Neural cell (in vitro differentiated cells): Measurements from ENCODE around the gene CLDN15. TPM values are rescaled to one million over a fixed set of nuclear protein-coding genes. Genes with fewer than 3 reads are reported as not detected.

Experiments used
- H2AFZ ChIP-seq: fragments of 200-600, 300-800 bp; sonication (generic), shearing (Covaris generic); 2 replicates; pipeline ENCODE4 v1.6.0; 2014; ENCODE audit warnings: low read depth, mild to moderate bottlenecking, antibody characterized with exemption, low read length, moderate library complexity
- H3F3A ChIP-seq: fragments of 200-600 bp; shearing (Covaris generic); 2 replicates; pipeline ENCODE4 v1.6.1; 2016; ENCODE audit warnings: mild to moderate bottlenecking, moderate library complexity, mixed read lengths, antibody characterized with exemption, low read length; ENCODE audit not compliant: insufficient read depth, poor library complexity, severe bottlenecking
- H3K27ac ChIP-seq: fragments of 200-600, 300-800 bp; sonication (generic), shearing (Covaris generic); 2 replicates; pipeline ENCODE4 v1.5.1; 2014; ENCODE audit warnings: mild to moderate bottlenecking, low read length, moderate library complexity
- H3K27me3 ChIP-seq: fragments of 300-800, 200-600 bp; sonication (generic), shearing (Covaris generic); 2 replicates; pipeline ENCODE4 v1.6.0; 2014; ENCODE audit warnings: mild to moderate bottlenecking, low read depth, low read length, moderate library complexity; ENCODE audit not compliant: insufficient read depth
- H3K36me3 ChIP-seq: fragments of 300-800, 200-600 bp; sonication (generic), shearing (Covaris generic); 2 replicates; pipeline ENCODE4 v1.5.1; 2014; ENCODE audit warnings: mild to moderate bottlenecking, antibody characterized with exemption, low read length, moderate library complexity; ENCODE audit not compliant: insufficient read depth
- H3K4me2 ChIP-seq: fragments of 300-800, 200-600 bp; sonication (generic), shearing (Covaris generic); 2 replicates; pipeline ENCODE4 v1.6.0; 2014; ENCODE audit warnings: mild to moderate bottlenecking, low read length
- H3K4me3 ChIP-seq: fragments of 300-800, 200-600 bp; sonication (generic), shearing (Covaris generic); 2 replicates; pipeline ENCODE4 v1.5.1; 2014; ENCODE audit warnings: mild to moderate bottlenecking, low read length, moderate library complexity
- H3K79me2 ChIP-seq: fragments of 200-600 bp; shearing (Covaris generic); replicated peaks from 2 replicates; pipeline ENCODE4 v1.6.0; 2014; ENCODE audit warnings: mild to moderate bottlenecking, low read length, moderate library complexity; ENCODE audit not compliant: insufficient read depth
- H3K9ac ChIP-seq: fragments of 300-800, 200-600 bp; sonication (generic), shearing (Covaris generic); 2 replicates; pipeline ENCODE4 v1.6.1; 2016; ENCODE audit warnings: mild to moderate bottlenecking, low read length, mixed read lengths
- H3K9me2 ChIP-seq: fragments of 200-600 bp; shearing (Covaris generic); 2 replicates; pipeline ENCODE4 v1.6.1; 2016; ENCODE audit warnings: mild to moderate bottlenecking, low read length, mixed read lengths; ENCODE audit not compliant: insufficient read depth
- H3K9me3 ChIP-seq: fragments of 200-600, 300-800 bp; sonication (generic), shearing (Covaris generic); 2 replicates; pipeline ENCODE4 v1.6.1; 2016; ENCODE audit warnings: mild to moderate bottlenecking, mixed run types, low read length, moderate library complexity, mixed read lengths
- H4K20me1 ChIP-seq: fragments of 200-600 bp; shearing (Covaris generic); 2 replicates; pipeline ENCODE4 v1.6.1; 2016; ENCODE audit warnings: mild to moderate bottlenecking, mixed run types; ENCODE audit not compliant: insufficient read depth
- CTCF ChIP-seq: fragments of 450-650 bp; IDR thresholded peaks from 2 replicates; pipeline ENCODE4 v1.5.1; 2014; ENCODE audit warnings: antibody characterized with exemption, mild to moderate bottlenecking, moderate library complexity; ENCODE audit not compliant: poor library complexity, severe bottlenecking
- EP300 ChIP-seq: fragments of 450-650 bp; conservative IDR thresholded peaks from 2 replicates; pipeline ENCODE4 v1.6.1; 2014; ENCODE audit warnings: antibody characterized with exemption, mild to moderate bottlenecking, moderate library complexity; ENCODE audit not compliant: poor library complexity, severe bottlenecking
- EZH2 ChIP-seq: fragments of 200-600, 300-800 bp; shearing (Covaris generic), sonication (generic); IDR thresholded peaks from 2 replicates; pipeline ENCODE4 v1.6.1; 2014; ENCODE audit warnings: antibody characterized with exemption, low read length, borderline replicate concordance, mild to moderate bottlenecking; ENCODE audit not compliant: insufficient read depth, poor library complexity, severe bottlenecking
- MXI1 ChIP-seq: fragments of 450-650 bp; conservative IDR thresholded peaks from 2 replicates; pipeline ENCODE4 v1.6.1; 2014; ENCODE audit warnings: antibody characterized with exemption, mild to moderate bottlenecking; ENCODE audit not compliant: poor library complexity, severe bottlenecking
- POLR2AphosphoS5 ChIP-seq: IDR thresholded peaks from 2 replicates; pipeline ENCODE4 v1.6.1; 2012
- RAD21 ChIP-seq: fragments of 450-650 bp; conservative IDR thresholded peaks from 2 replicates; pipeline ENCODE4 v1.6.1; 2014; ENCODE audit warnings: antibody characterized with exemption, mild to moderate bottlenecking, moderate library complexity
- REST ChIP-seq: IDR thresholded peaks from 2 replicates; pipeline ENCODE4 v1.6.1; 2012; ENCODE audit warnings: borderline replicate concordance
- SMC3 ChIP-seq: fragments of 450-650 bp; conservative IDR thresholded peaks from 2 replicates; pipeline ENCODE4 v1.6.1; 2014; ENCODE audit warnings: antibody characterized with exemption, mild to moderate bottlenecking, moderate library complexity; ENCODE audit not compliant: poor library complexity
- TAF1 ChIP-seq: IDR thresholded peaks from 2 replicates; pipeline ENCODE4 v1.6.1; 2012; ENCODE audit warnings: low read depth
- polyA plus RNA-seq: library from polyadenylated mRNA; depleted of rRNA; stranded (reverse); fragments of >200 nt; gene quantifications from 2 replicates; pipeline ENCODE4 v1.2.3, GENCODE V29; 2014

Gene CLDN15
- polyA plus RNA-seq, 1 donor from 2014 or later: 10.9 TPM

- H3K9me2 ChIP-seq: no peaks in the 10 kb centered on the region
- H3K27ac ChIP-seq: no peak overlapping the region
- H3K27me3 ChIP-seq: no peaks in the 10 kb centered on the region
- no peaks in the 10 kb centered on the region for H3F3A ChIP-seq
- no peak overlapping the region for H3K9ac ChIP-seq
- H4K20me1 ChIP-seq: no peaks in the 10 kb centered on the region
- H3K36me3 ChIP-seq: no peaks in the 10 kb centered on the region
- no peaks in the 10 kb centered on the region for H3K9me3 ChIP-seq
- no peak for TF ChIP-seq MXI1
- TF ChIP-seq CTCF: no peak
- TF ChIP-seq TAF1: no peak
- no peak for TF ChIP-seq REST
- TF ChIP-seq RAD21: no peak
- no peak for TF ChIP-seq EP300
- no peak for TF ChIP-seq EZH2
- TF ChIP-seq SMC3: no peak
- TF ChIP-seq POLR2AphosphoS5: no peak
- H2AFZ ChIP-seq: no peak overlapping the region
- no peaks in the 10 kb centered on the region for H3K79me2 ChIP-seq
- H3K4me2 ChIP-seq: no peak overlapping the region
- no peak overlapping the region for H3K4me3 ChIP-seq
These were observed 3.0 kb downstream of the CLDN15 start for GRCh38 chr7:101234636-101235035.

GRCh38 chr7:101233907-101234547 lies 3.6 kb downstream of the CLDN15 start:
- H3K4me2 ChIP-seq: no peak overlapping the region
- TF ChIP-seq REST: no peak
- no peak for TF ChIP-seq EP300
- no peak for TF ChIP-seq MXI1

More at GRCh38 chr7:101233907-101234547, 3.6 kb downstream of the CLDN15 start:
- H3K79me2 ChIP-seq: no peaks in the 10 kb centered on the region
- no peaks in the 10 kb centered on the region for H3F3A ChIP-seq
- H2AFZ ChIP-seq: no peak overlapping the region
- no peaks in the 10 kb centered on the region for H3K27me3 ChIP-seq
- H3K27ac ChIP-seq: no peak overlapping the region
- H3K9me2 ChIP-seq: no peaks in the 10 kb centered on the region
- H3K9me3 ChIP-seq: no peaks in the 10 kb centered on the region
- no peaks in the 10 kb centered on the region for H3K36me3 ChIP-seq
- H3K4me3 ChIP-seq: no peak overlapping the region
- H3K9ac ChIP-seq: no peak overlapping the region
- H4K20me1 ChIP-seq: no peaks in the 10 kb centered on the region
